ENCODE results near the gene CYREN.

The CYREN gene

DNA sequence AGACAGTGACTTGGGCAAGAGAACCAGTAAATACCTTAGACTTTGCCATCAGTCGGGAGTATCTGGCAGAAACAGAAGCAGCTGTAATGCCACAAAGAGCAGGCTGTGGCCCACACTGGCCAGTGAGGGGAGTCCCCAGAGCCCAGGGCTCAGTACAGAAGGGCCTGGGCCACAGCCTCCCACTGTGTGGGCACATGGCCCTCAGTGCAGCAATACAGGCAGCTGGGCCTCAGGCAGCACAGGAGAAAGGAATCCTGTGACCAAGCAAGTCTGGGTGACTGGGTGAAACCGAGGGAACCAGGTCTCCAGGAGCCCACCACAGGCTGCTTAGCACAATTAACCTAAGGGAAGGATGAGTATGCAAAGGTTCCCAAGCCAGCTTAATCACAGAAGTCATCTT lies 26.8 kb upstream of the CYREN start:
- no peak for DNase-seq (ENCODE audit: low read depth in 2 of 2)

DNA sequence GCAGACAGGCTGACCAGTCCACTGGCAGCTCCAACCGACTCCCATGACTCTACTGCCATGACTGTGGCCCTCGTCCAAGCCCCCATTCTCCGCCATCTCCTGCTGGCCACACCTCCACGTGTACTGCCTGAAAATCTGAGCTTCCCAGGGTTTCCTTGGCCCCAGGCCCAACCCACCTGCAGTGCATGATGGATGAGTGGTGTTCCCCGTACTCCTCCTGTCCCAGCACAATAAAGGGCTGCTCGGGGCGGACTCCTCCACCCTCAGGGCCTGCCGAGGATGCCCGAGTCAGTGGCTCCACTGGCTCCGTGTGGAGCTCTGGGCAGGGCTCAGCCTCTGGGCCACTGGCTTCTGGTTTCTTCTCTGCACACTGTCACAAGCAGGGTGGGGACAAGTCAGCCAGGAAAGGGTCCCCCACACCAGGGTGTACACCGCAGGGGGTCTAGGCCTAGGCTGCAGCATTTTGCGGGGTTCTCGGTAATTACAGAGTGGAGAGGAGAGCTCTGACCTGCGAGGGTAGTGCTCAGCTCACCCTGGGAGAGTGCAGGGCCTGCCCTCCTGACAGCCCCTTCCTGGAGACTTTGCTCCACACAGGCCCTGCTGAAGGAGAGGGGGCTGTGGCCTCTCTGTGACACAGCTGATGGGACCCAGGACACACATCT lies 25.6 kb upstream of the CYREN start:
- no peak for DNase-seq (ENCODE audit: low read depth in 2 of 2)

DNA sequence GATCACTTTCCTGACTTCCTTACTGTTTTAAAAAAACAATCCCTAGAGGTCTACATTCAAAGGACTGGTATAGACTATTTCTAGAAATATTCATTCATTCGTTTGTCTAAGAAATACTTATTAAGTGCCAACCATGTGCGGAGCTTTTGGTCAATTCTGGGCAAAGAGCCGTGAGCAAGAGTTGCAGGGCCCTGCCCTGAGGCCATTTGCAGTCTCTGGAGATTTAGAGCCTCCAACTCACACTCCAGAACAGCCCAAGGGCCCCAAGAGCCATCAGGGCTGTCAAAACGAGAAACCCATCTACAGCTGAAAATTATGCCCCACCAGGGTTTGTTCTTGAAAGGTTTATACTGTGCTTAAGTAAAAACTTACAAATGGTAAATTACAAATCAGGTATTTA lies 24.6 kb upstream of the CYREN start:
- no peak for DNase-seq (ENCODE audit: low read depth in 2 of 2)

DNA sequence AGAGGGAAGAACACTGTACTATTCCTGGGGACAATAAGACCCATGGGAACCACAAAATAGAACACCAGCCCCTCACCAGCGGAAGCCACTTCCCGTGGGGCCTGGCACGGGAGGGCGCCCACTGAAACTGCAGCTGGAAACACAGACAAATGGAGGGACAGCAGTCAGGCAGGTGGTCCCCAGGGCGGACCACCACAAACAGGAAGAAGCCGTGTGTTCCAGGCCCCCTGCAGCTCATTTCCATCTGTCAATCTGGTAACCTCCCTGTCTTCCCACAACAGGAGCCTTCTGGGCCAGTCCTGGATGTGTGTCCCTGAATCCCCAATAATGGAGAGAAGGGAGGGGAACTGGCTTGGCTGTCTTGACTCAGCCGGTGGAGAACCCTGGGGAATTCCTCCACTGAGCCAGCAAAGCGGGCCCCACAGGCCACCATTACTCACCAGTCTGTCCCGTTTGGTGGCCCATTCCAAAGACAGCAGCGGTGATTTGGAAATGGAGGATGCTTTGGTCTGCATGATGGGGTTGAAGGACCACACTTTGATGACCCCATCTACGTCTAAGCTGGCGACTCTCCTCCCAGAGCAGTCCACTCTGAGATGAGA lies 24.1 kb upstream of the CYREN start:
- no peak for DNase-seq (ENCODE audit: low read depth in 2 of 2)

DNA sequence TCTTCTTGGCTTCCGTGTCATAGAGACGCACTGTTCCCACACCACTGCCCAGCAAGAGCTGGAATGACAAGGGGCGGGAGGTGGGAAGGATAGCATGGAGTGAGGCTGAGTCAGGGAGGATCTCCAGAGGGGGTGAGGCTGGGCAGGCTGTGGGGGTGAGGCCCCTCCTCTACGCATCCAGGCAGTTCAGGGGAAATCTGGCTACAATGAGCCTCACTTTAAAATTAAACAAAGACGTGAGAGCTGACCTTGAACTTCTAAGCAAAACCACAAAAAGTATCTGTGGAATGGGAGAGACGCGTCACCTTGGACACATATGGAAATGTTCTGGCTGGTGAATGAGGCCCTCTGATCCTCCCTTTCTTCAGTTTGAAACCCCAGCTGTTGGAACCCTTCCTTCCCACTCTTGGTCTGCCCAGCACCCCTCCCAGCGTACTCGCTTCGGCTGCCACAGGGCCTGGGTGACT lies 23.1 kb upstream of the CYREN start:
- DNase-seq (ENCODE audit: low read depth in 2 of 2): no peak

GRCh38 chr7:135192914-135193536 lies 22.5 kb upstream of the CYREN start:
- no peak for DNase-seq (ENCODE audit: low read depth in 2 of 2)

GRCh38 chr7:135190703-135191102 lies 20.2 kb upstream of the CYREN start:
- no peak for DNase-seq (ENCODE audit: low read depth in 2 of 2)

GRCh38 chr7:135189961-135190360 lies 19.5 kb upstream of the CYREN start:
- DNase-seq (ENCODE audit: low read depth in 2 of 2): no peak

- no peak for DNase-seq (ENCODE audit: low read depth in 2 of 2)
Measured at GRCh38 chr7:135189221-135189662, 18.7 kb upstream of the CYREN start.

- no peak for DNase-seq (ENCODE audit: low read depth in 2 of 2)
Measured at GRCh38 chr7:135188298-135188984, 17.9 kb upstream of the CYREN start.

DNA sequence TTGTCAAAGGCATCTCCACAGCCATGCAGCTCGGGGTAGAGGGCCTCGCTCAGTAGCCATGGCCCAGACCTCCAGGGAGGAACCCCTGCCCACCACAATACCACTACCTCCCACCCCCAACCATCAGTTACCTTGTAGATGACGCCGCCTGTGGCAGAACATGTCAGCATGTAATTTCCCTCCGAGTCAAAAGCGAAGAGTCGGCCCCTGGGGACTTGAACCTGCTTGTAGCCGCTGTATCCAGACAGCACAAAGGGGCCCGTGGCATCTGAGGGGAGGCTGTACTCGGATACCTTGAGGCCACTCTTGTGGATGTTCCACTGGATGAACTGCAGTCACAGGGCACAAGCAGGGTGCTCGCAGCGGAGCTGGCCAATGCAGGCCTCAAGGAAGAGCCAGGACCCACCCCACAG lies 16.3 kb upstream of the CYREN start:
- DNase-seq (ENCODE audit: low read depth in 2 of 2): no peak

DNA sequence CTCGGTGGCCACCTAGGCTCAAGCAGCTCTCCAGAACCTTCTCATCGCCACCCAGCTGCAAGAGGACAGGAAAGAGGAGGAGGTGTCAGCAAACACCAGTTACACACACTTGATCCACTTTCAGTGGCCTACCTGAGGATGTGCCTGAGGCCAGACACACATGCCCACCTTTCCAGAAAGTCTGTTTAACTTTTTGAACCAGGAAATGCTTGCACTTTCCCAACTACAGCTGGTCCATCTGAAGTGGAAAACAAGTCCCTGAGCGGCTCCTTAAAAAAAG lies 15.7 kb upstream of the CYREN start:
- DNase-seq (ENCODE audit: low read depth in 2 of 2): no peak

DNA sequence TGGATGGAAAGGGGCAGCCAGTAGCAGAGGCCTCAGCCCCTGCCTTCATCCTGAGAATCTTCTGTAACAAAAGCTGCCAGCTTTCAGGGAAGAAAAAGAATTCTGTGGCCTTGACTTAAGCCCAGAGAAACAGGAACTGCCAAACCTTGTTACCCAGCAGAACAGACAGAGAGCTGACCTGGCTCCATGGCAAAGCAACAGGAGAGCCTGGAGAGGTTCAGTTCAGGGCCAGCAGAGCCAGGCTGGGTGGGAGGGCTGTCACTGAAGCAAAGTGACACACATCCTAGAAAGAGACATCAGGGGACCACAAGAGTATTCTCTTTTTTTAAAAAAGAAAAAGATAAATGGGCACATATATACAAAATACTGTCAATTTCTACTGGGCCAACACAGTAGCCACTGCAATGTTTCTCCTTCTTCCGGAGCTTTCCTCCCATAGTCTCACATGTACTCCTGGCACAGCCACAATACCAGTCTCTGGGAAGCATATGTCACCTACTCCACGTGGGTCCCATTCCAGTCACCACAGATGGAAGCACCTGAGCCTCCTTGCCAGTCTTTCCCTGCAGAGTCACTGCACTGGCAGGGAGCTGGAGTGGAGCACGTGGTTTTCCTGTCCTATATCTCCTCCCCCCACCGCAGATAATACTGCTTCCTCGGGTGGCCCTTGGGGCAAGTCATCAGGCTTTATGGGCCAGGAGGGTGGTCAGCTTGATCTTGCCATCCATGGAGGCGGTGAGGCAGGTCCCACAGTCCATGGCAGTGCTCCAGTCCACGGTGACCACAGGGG lies 15.2 kb upstream of the CYREN start:
- no peak for DNase-seq (ENCODE audit: low read depth in 2 of 2)

DNA sequence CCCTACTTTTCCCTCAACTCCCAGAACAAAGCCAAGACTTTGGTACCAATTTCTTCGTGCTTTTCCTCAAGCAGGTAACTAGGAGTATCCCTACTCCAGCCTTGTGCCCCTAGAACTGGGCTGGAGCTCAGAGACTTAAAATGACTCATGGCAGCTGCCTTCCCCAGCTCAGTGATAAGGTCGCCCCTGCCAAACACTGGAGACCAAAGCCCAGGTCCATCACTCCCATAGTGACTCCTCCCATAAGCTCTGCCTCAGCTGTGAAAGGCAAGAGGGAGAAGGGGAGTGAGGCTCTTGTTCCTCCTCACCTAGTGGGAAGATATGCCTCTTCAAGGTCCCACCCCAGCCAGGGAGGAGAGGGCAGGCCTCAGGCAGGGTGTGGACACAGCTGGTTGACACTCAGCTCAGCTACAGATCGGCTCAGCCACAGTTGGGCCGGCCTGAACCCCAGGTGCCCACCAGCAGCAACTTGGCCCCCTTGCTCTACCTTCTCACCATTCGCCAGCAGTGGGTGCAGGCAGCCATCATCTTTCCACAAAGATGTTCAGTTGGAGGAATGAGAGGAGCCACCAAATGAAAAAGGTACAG lies 13.8 kb upstream of the CYREN start:
- no peak for DNase-seq (ENCODE audit: low read depth in 2 of 2)

- no peak for DNase-seq (ENCODE audit: low read depth in 2 of 2)
Measured at GRCh38 chr7:135183478-135183877, 13.0 kb upstream of the CYREN start.

- DNase-seq (ENCODE audit: low read depth in 2 of 2): no peak
Measured at GRCh38 chr7:135181929-135182678, 11.6 kb upstream of the CYREN start.

GRCh38 chr7:135181261-135181928 lies 10.9 kb upstream of the CYREN start:
- DNase-seq (ENCODE audit: low read depth in 2 of 2): no peak

DNA sequence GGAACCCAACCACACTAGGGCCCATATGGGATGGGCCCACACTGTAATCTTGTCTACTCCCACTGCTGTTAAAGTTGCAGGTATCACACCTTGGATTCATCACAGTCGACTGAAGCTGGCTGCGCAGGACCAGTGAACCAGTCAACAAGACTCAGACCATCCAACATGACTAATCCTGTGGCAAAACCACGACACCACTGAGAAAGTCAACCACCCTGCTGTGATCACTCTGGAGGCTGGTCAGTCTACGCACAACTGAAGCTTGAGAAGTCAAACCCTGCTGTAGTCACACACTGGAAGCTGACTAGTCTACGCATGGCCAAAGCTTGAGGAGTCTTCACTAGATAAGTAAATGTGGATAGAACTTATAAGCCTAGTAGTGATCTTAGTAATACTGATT lies 9.6 kb upstream of the CYREN start:
- DNase-seq (ENCODE audit: low read depth in 2 of 2): no peak

DNA sequence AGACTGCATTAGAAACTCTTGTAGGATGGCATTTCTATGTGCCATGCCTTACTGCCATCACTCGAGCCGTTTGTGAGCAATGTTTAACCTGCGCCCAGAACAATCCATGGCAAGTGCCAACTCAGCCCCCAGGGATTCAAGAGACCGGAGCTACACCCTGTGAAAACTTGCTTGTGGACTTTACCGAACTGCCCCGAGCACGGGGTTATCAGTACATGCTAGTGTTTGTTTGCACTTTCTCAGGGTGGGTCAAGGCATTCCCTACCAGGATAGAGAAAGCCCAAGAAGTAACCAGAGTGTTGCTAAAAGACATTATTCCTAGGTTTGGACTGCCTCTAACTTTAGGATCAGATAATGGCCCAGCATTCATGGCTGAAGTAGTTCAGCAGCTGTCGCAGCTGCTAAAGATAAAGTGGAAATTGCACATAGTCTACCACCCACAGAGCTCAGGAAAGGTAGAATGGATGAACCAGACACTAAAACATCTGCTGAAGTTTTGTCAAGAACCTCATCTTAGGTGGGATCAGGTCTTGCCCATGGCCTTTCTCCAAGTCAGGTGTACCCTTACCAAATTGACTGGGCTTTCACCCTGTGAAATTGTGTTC lies 8.9 kb upstream of the CYREN start:
- DNase-seq (ENCODE audit: low read depth in 2 of 2): no peak

DNA sequence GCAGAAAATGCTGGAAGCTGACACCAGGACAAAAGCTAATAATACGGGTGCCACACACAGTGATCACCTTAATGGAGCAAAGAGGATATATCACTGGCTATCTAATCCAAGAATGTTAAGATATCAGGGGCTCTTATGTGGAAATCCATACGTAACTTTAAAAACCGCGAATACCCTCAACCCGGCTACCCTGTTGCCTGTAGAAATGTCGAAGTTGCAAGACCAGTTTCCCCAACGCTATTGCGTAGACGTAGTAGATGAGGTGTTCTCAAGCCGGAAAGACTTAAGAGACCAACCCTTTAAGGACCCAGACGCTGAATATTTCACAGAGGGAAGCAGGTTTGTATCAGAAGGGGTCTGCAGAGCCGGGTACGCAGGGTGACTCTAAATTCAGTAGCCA lies 7.9 kb upstream of the CYREN start:
- no peak for DNase-seq (ENCODE audit: low read depth in 2 of 2)
